ENCODE results near the gene NRIP3.
"Not testable (repeated sequence)": the region's sequence is repeated elsewhere in the genome, so short reads cannot be mapped to it uniquely, and the experiment has no call there.

NRIP3 gene

GRCh38 chr11:8964324-8965320 lies 39.2 kb downstream of the NRIP3 start, which contains the start of gene TMEM9B:
Gene TMEM9B, minus strand, starts transcription at chr11:8964442. Its CDS starts 129 bp downstream, at chr11:8964313.
- peak within 1 kb of the TSS; percentile 99 for H3K4me3 Mint-ChIP-seq
- H3K9me3 Mint-ChIP-seq = no peaks in the 10 kb centered on the region
- H3K36me3 Mint-ChIP-seq = peaks cover 2% of the 10 kb centered on the region
- H3K4me1 Mint-ChIP-seq = peaks cover 28% of the 10 kb centered on the region
- no peaks in the 10 kb centered on the region for H3K27me3 Mint-ChIP-seq
- peak within 1 kb of the TSS; percentile 95 for H3K27ac Mint-ChIP-seq

GRCh38 chr11:8963569-8964323 lies 40.1 kb downstream of the NRIP3 start:
- H3K27me3 Mint-ChIP-seq = no peaks in the 10 kb centered on the region
- peak overlapping the region; percentile 95 for H3K27ac Mint-ChIP-seq
- peaks cover 2% of the 10 kb centered on the region for H3K36me3 Mint-ChIP-seq
- H3K4me1 Mint-ChIP-seq = peaks cover 30% of the 10 kb centered on the region
- peak overlapping the region; percentile 99 for H3K4me3 Mint-ChIP-seq
- no peaks in the 10 kb centered on the region for H3K9me3 Mint-ChIP-seq

GRCh38 chr11:8962841-8963240 lies 41.0 kb downstream of the NRIP3 start:
- Mint-ChIP-seq H3K9me3 (no peaks in the 10 kb centered on the region), H3K36me3 (peaks cover 2% of the 10 kb centered on the region), H3K27ac (peak overlapping the region; percentile 68), H3K4me3 (peak overlapping the region; percentile 99), H3K4me1 (peaks cover 30% of the 10 kb centered on the region), H3K27me3 (no peaks in the 10 kb centered on the region)

- Mint-ChIP-seq H3K4me1 (peaks cover 40% of the 10 kb centered on the region), H3K27ac (no peak overlapping the region), H3K27me3 (no peaks in the 10 kb centered on the region), H3K9me3 (no peaks in the 10 kb centered on the region), H3K4me3 (no peak overlapping the region), H3K36me3 (peaks cover 6% of the 10 kb centered on the region)
These were observed 42.4 kb downstream of the NRIP3 start for GRCh38 chr11:8961401-8961800.

GRCh38 chr11:8959546-8960166 lies 44.1 kb downstream of the NRIP3 start:
- H3K36me3 Mint-ChIP-seq = peaks cover 6% of the 10 kb centered on the region
- no peaks in the 10 kb centered on the region for H3K27me3 Mint-ChIP-seq
- H3K4me3 Mint-ChIP-seq = peak overlapping the region; percentile 36
- H3K27ac Mint-ChIP-seq = no peak overlapping the region
- peaks cover 35% of the 10 kb centered on the region for H3K4me1 Mint-ChIP-seq
- H3K9me3 Mint-ChIP-seq = no peaks in the 10 kb centered on the region

- peaks cover 21% of the 10 kb centered on the region for H3K4me1 Mint-ChIP-seq
- no peaks in the 10 kb centered on the region for H3K9me3 Mint-ChIP-seq
- no peak overlapping the region for H3K4me3 Mint-ChIP-seq
- H3K27ac Mint-ChIP-seq = no peak overlapping the region
- H3K36me3 Mint-ChIP-seq = peaks cover 12% of the 10 kb centered on the region
- no peaks in the 10 kb centered on the region for H3K27me3 Mint-ChIP-seq
These were observed 46.9 kb downstream of the NRIP3 start for GRCh38 chr11:8956860-8957259.

GRCh38 chr11:8948886-8949285 lies 54.9 kb downstream of the NRIP3 start:
- Mint-ChIP-seq H3K36me3 (peaks cover 21% of the 10 kb centered on the region), H3K4me3 (no peak overlapping the region), H3K27me3 (no peaks in the 10 kb centered on the region), H3K27ac (no peak overlapping the region), H3K4me1 (no peaks in the 10 kb centered on the region), H3K9me3 (no peaks in the 10 kb centered on the region)

GRCh38 chr11:8947230-8947943 lies 56.4 kb downstream of the NRIP3 start:
- Mint-ChIP-seq H3K4me3 (no peak overlapping the region), H3K27ac (peak overlapping the region; percentile 38), H3K9me3 (no peaks in the 10 kb centered on the region), H3K27me3 (no peaks in the 10 kb centered on the region), H3K36me3 (peaks cover 18% of the 10 kb centered on the region), H3K4me1 (no peaks in the 10 kb centered on the region)

GRCh38 chr11:8942518-8943066 lies 61.2 kb downstream of the NRIP3 start, which contains the start of gene ASCL3:
Gene ASCL3, minus strand, starts transcription at chr11:8943016. Its CDS starts 4,855 bp downstream, at chr11:8938161.
- no peaks in the 10 kb centered on the region for H3K4me1 Mint-ChIP-seq
- H3K4me3 Mint-ChIP-seq = no peak within 1 kb of the TSS
- no peak within 1 kb of the TSS for H3K27ac Mint-ChIP-seq
- no peaks in the 10 kb centered on the region for H3K27me3 Mint-ChIP-seq
- H3K36me3 Mint-ChIP-seq = peaks cover 9% of the 10 kb centered on the region
- no peaks in the 10 kb centered on the region for H3K9me3 Mint-ChIP-seq

- H3K27ac Mint-ChIP-seq = no peak overlapping the region
- no peaks in the 10 kb centered on the region for H3K9me3 Mint-ChIP-seq
- H3K4me3 Mint-ChIP-seq = no peak overlapping the region
- no peaks in the 10 kb centered on the region for H3K27me3 Mint-ChIP-seq
- H3K36me3 Mint-ChIP-seq = peaks cover 3% of the 10 kb centered on the region
- no peaks in the 10 kb centered on the region for H3K4me1 Mint-ChIP-seq
These were observed 62.3 kb downstream of the NRIP3 start for GRCh38 chr11:8941341-8942103.

GRCh38 chr11:8937659-8938058 lies 66.1 kb downstream of the NRIP3 start:
- no peaks in the 10 kb centered on the region for H3K9me3 Mint-ChIP-seq
- H3K36me3 Mint-ChIP-seq = no peaks in the 10 kb centered on the region
- H3K4me3 Mint-ChIP-seq = no peak overlapping the region
- no peak overlapping the region for H3K27ac Mint-ChIP-seq
- peaks cover 8% of the 10 kb centered on the region for H3K4me1 Mint-ChIP-seq
- H3K27me3 Mint-ChIP-seq = no peaks in the 10 kb centered on the region

GRCh38 chr11:8937159-8937558 lies 66.6 kb downstream of the NRIP3 start:
- no peak overlapping the region for H3K4me3 Mint-ChIP-seq
- peaks cover 8% of the 10 kb centered on the region for H3K4me1 Mint-ChIP-seq
- H3K27me3 Mint-ChIP-seq = no peaks in the 10 kb centered on the region
- H3K9me3 Mint-ChIP-seq = no peaks in the 10 kb centered on the region
- H3K27ac Mint-ChIP-seq = no peak overlapping the region
- H3K36me3 Mint-ChIP-seq = no peaks in the 10 kb centered on the region

- not testable (repeated sequence) for H3K9me3 Mint-ChIP-seq, H3K4me3 Mint-ChIP-seq, H3K4me1 Mint-ChIP-seq, H3K27ac Mint-ChIP-seq, H3K36me3 Mint-ChIP-seq, H3K27me3 Mint-ChIP-seq
These were observed 68.0 kb downstream of the NRIP3 start for GRCh38 chr11:8935789-8936188.

All from activated naive CD4-positive, alpha-beta T cell treated with anti-CD3 and anti-CD28 coated beads, Interleukin-2, amount 50 U/mL, for 24 hours (primary cell).